Measurements from ENCODE around the gene F2RL2.

DNA sequence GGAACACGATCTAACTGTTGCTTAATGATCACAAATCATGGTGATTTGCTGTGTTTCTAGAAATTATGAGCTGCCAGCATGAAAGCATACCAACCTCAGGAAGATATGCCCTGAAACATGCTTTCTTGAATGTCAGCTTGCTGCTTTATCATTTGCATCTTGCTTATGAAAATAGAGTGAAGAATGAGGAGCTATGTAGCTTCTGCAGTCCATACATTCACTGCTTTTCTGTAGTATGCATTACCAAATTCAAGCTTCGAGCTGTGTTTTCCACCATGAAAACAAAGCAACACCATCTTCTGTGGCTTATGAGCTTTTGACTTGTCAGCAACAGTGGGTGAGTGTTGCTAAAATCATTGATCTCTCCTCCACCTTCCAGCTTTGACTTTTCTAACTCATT lies 16.5 kb downstream of the F2RL2 start:
- TF ChIP-seq POLR2AphosphoS5 (IDR thresholded peaks at IDR 0.05; ENCODE audit: low read depth, low read length) = no peak
- TF ChIP-seq TAF1 (IDR thresholded peaks at IDR 0.05; ENCODE audit: borderline replicate concordance, insufficient read depth, low read length) = no peak
- TF ChIP-seq, protein P1, sequence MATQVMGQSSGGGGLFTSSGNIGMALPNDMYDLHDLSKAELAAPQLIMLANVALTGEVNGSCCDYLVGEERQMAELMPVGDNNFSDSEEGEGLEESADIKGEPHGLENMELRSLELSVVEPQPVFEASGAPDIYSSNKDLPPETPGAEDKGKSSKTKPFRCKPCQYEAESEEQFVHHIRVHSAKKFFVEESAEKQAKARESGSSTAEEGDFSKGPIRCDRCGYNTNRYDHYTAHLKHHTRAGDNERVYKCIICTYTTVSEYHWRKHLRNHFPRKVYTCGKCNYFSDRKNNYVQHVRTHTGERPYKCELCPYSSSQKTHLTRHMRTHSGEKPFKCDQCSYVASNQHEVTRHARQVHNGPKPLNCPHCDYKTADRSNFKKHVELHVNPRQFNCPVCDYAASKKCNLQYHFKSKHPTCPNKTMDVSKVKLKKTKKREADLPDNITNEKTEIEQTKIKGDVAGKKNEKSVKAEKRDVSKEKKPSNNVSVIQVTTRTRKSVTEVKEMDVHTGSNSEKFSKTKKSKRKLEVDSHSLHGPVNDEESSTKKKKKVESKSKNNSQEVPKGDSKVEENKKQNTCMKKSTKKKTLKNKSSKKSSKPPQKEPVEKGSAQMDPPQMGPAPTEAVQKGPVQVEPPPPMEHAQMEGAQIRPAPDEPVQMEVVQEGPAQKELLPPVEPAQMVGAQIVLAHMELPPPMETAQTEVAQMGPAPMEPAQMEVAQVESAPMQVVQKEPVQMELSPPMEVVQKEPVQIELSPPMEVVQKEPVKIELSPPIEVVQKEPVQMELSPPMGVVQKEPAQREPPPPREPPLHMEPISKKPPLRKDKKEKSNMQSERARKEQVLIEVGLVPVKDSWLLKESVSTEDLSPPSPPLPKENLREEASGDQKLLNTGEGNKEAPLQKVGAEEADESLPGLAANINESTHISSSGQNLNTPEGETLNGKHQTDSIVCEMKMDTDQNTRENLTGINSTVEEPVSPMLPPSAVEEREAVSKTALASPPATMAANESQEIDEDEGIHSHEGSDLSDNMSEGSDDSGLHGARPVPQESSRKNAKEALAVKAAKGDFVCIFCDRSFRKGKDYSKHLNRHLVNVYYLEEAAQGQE (IDR thresholded peaks at IDR 0.05; ENCODE audit: insufficient read depth in 1 of 2, low read depth in 2 of 2, low read length in 2 of 2) = no peak
- no peak for TF ChIP-seq SIN3A (IDR thresholded peaks at IDR 0.05; ENCODE audit: borderline replicate concordance, insufficient read depth, low read length)

Measured in PFSK-1 (cell line).